CD8-positive, alpha-beta memory T cell (primary cell): ENCODE results near the gene ZNF329. TPM values are rescaled to one million over a fixed set of nuclear protein-coding genes. Genes with fewer than 3 reads are reported as not detected.
A peak's percentile ranks its signal among the peaks of the same experiment; 100 is the strongest.

Experiments used
- CTCF ChIA-PET: fragments of 350-600 bp; sonication (Branson Sonifier 250); formaldehyde crosslinking; loops from one replicate; lab custom pipeline; 2021; ENCODE audit warnings: antibody characterized with exemption; lab: Charles Lee
- POLR2A ChIA-PET: fragments of 350-600 bp; sonication (Branson Sonifier 250); formaldehyde crosslinking; loops from one replicate; lab custom pipeline; 2021; ENCODE audit warnings: antibody characterized with exemption; lab: Charles Lee
- DNase-seq, 5 donors: peaks; one replicate each; pipeline versions ENCODE4 v3.0.0 to v3.0.0-alpha.2; 2020 to 2022; ENCODE audit warnings: mixed read lengths in 1 of 5
- H3K27ac ChIP-seq: one replicate; pipeline ENCODE4 v1.7.0; 2013; ENCODE audit warnings: low read depth, mild to moderate bottlenecking, low read length, moderate library complexity
- H3K27me3 ChIP-seq: 2 replicates; pipeline ENCODE4 v1.7.0; 2013; ENCODE audit warnings: low read length, mild to moderate bottlenecking; ENCODE audit not compliant: insufficient read depth, poor library complexity, severe bottlenecking
- H3K36me3 ChIP-seq: 2 replicates; pipeline ENCODE4 v1.7.0; 2013; ENCODE audit warnings: mild to moderate bottlenecking, low read length, moderate library complexity; ENCODE audit not compliant: insufficient read depth
- H3K4me1 ChIP-seq: 2 replicates; pipeline ENCODE4 v1.7.0; 2013; ENCODE audit warnings: mild to moderate bottlenecking, low read length, moderate library complexity; ENCODE audit not compliant: insufficient read depth
- H3K4me3 ChIP-seq: 2 replicates; pipeline ENCODE4 v1.7.0; 2013; ENCODE audit warnings: mild to moderate bottlenecking, low read length
- H3K9me3 ChIP-seq: 2 replicates; pipeline ENCODE4 v1.7.0; 2013; ENCODE audit warnings: mild to moderate bottlenecking, low read length
- H3K27ac Mint-ChIP-seq, 8 donors: one replicate each; pipeline ENCODE4 v1.8.0; 2020 to 2021; ENCODE audit warnings: mixed read lengths in 8 of 8, mild to moderate bottlenecking in 6 of 8, inconsistent platforms in 3 of 8, moderate library complexity in 3 of 8
- H3K27me3 Mint-ChIP-seq, 2 donors: one replicate each; pipeline ENCODE4 v1.8.0; 2020 to 2021; ENCODE audit warnings: mixed read lengths in 2 of 2, mild to moderate bottlenecking in 1 of 2, moderate library complexity in 1 of 2
- H3K36me3 Mint-ChIP-seq, 3 donors: one replicate each; pipeline ENCODE4 v1.8.0; 2020 to 2021; ENCODE audit warnings: mixed read lengths in 3 of 3, inconsistent platforms in 1 of 3, mild to moderate bottlenecking in 1 of 3
- H3K4me1 Mint-ChIP-seq, 3 donors: one replicate each; pipeline ENCODE4 v1.8.0; 2020 to 2021; ENCODE audit warnings: mixed read lengths in 3 of 3, inconsistent platforms in 1 of 3, mild to moderate bottlenecking in 1 of 3
- H3K4me3 Mint-ChIP-seq, 7 donors: one replicate each; pipeline ENCODE4 v1.8.0; 2020 to 2021; ENCODE audit warnings: mixed read lengths in 7 of 7, mild to moderate bottlenecking in 6 of 7, moderate library complexity in 4 of 7, inconsistent platforms in 2 of 7
- H3K9me3 Mint-ChIP-seq, 5 donors: one replicate each; pipeline ENCODE4 v1.8.0; 2020 to 2022; ENCODE audit warnings: mixed read lengths in 5 of 5, mild to moderate bottlenecking in 3 of 5, moderate library complexity in 2 of 5, inconsistent platforms in 1 of 5
- polyA plus RNA-seq: library from polyadenylated mRNA; unstranded; fragments of 300-500 nt; fragmentation: Illumina TruSeq; gene quantifications from one replicate; pipeline ENCODE4 v1.2.3, GENCODE V29; 2021
- total RNA-seq, 2 experiments: library from RNA; stranded (reverse); gene quantifications; one replicate each; pipeline ENCODE4 v1.2.3, GENCODE V29; 2021

Gene ZNF329
- total and polyA plus RNA-seq, 3 experiments from 2014 or later, result 8.7 to 10.3 (median 9.1) TPM

DNA sequence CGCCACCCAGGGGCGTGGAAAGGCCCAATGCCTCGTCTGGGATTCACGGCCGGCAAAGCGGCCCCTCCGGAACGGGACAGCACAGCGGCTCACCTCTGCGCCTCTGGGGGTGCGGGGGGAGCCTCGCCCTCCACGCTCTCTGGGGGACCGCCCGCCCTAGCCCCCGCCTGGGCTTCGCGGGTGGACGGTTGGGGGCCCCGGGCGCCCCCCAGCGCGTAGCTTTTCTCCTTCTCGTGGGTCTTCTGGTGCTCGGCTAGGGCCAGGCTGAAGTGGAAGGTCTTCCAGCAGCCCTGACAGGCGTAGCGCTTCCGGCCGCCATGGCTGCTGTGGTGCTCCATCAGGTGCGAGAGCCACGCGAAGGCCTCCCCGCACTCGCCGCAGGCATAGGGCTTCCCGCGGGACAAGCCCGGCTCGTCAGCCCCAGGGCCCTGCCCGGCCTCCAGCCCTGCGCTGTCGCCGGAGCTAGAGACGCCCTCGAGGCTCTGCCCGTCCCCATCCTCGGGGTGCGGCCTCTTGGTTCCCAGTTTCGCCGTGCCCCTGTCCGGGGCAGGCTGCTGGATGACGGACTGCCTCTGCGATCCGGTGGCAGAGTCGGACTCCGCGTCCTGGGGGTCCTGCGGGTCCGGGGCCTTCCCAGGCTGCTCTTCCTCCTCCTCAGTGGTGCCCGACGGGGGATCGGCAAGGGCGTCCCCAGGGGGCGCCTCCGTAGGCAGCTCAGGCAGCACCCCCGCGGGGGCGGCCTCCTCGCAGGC is 65.8 kb downstream of the ZNF329 start:
- no peak for DNase-seq
- Histone ChIP-seq H3K36me3 (no peaks in the 10 kb centered on the region), H3K4me1 (no peaks in the 10 kb centered on the region), H3K9me3 (peaks cover 20% of the 10 kb centered on the region), H3K4me3 (no peak overlapping the region), H3K27me3 (no peaks in the 10 kb centered on the region), H3K27ac (no peak overlapping the region)
- Mint-ChIP-seq H3K4me1 (no peaks in the 10 kb centered on the region), H3K27me3 (no peaks in the 10 kb centered on the region), H3K36me3 (peaks cover 0 to 28% (median 28%) of the 10 kb centered on the region in 3 donors), H3K4me3 (no peak overlapping the region), H3K9me3 (peaks cover 17 to 51% (median 45%) of the 10 kb centered on the region in 5 donors), H3K27ac (no peak overlapping the region)
- CTCF ChIA-PET, result no interaction called here
- POLR2A ChIA-PET, result no interaction called here

- Mint-ChIP-seq H3K4me1 (no peaks in the 10 kb centered on the region), H3K36me3 (peaks cover 0 to 28% (median 27%) of the 10 kb centered on the region in 3 donors), H3K27me3 (no peaks in the 10 kb centered on the region), H3K27ac (no peak overlapping the region), H3K4me3 (no peak overlapping the region), H3K9me3 (peaks cover 17 to 59% (median 47%) of the 10 kb centered on the region in 5 donors)
- no peak for DNase-seq
- Histone ChIP-seq H3K27me3 (no peaks in the 10 kb centered on the region), H3K9me3 (peaks cover 20% of the 10 kb centered on the region), H3K27ac (no peak overlapping the region), H3K4me1 (no peaks in the 10 kb centered on the region), H3K36me3 (no peaks in the 10 kb centered on the region), H3K4me3 (no peak overlapping the region)
- ChIA-PET POLR2A (no interaction called here), CTCF (no interaction called here)
Measured at GRCh38 chr19:58083021-58083420, 67.6 kb downstream of the ZNF329 start.

DNA sequence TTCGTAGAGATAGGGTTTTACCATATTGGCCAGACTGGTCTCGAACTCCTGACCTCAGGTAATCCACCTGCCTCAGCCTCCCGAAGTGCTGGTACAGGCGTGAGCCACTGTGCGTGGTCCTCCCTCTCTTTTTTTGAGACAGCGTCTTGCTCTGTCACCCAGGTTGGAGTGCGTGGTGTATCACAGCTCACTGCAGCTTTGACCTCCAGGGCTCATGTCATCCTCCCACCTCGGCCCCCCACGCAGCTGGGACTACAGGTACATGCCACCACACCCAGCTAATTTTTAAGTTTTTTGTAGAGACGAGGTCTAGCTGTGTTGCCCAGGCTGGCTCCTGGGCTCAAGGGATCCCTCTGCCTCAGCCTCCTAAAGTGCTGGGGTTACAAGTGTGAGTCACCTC is 70.8 kb downstream of the ZNF329 start:
- Mint-ChIP-seq H3K27ac (peak overlapping the region in 1 of 8 donors; percentile 55), H3K4me3 (no peak overlapping the region), H3K36me3 (peaks cover 0 to 24% (median 18%) of the 10 kb centered on the region in 3 donors), H3K9me3 (peaks cover 26 to 79% (median 63%) of the 10 kb centered on the region in 5 donors), H3K4me1 (no peaks in the 10 kb centered on the region), H3K27me3 (no peaks in the 10 kb centered on the region)
- Histone ChIP-seq H3K4me1 (no peaks in the 10 kb centered on the region), H3K27me3 (no peaks in the 10 kb centered on the region), H3K27ac (no peak overlapping the region), H3K36me3 (no peaks in the 10 kb centered on the region), H3K4me3 (no peak overlapping the region), H3K9me3 (peaks cover 20% of the 10 kb centered on the region)
- POLR2A ChIA-PET, result no interaction called here
- CTCF ChIA-PET, result no interaction called here
- DNase-seq, result no peak

Other genes with a start within 250 kb of the ZNF329 start
- 10 to 100 TPM; 15.8 to 16.8 TPM for gene ZNF417, start 234.2 kb downstream of the ZNF329 start, total RNA-seq
- gene ZNF417, start 234.2 kb downstream of the ZNF329 start, polyA plus RNA-seq, result 4.4 TPM
- gene ZNF418, start 215.4 kb downstream of the ZNF329 start, total RNA-seq, result 1 to 10 TPM; 5.1 to 6.7 TPM
- 3.3 TPM for gene ZNF418, start 215.4 kb downstream of the ZNF329 start, polyA plus RNA-seq
- gene ZNF256, start 203.1 kb downstream of the ZNF329 start, total RNA-seq, result 1 to 10 TPM; 7.2 to 8.8 TPM
- 4.5 TPM for gene ZNF256, start 203.1 kb downstream of the ZNF329 start, polyA plus RNA-seq
- under 1 TPM in 1 of 2 experiments, not detected in 1; 0.33 TPM for gene C19orf18, start 176.3 kb downstream of the ZNF329 start, total RNA-seq
- gene C19orf18, start 176.3 kb downstream of the ZNF329 start, polyA plus RNA-seq, result 0.41 TPM
- gene ZNF606, start 148.0 kb downstream of the ZNF329 start, total RNA-seq, result 1 to 10 TPM; 8.2 to 8.7 TPM
- gene ZNF606, start 148.0 kb downstream of the ZNF329 start, polyA plus RNA-seq, result 3.9 TPM
- not detected for gene ZSCAN1, start 116.8 kb downstream of the ZNF329 start, total RNA-seq
- not detected for gene ZSCAN1, start 116.8 kb downstream of the ZNF329 start, polyA plus RNA-seq
- 1 to 10 TPM; 1.0 to 1.4 TPM for gene ZNF135, start 91.5 kb downstream of the ZNF329 start, total RNA-seq
- gene ZNF135, start 91.5 kb downstream of the ZNF329 start, polyA plus RNA-seq, result 1.4 TPM
- gene ZSCAN18, start 52.6 kb downstream of the ZNF329 start, total RNA-seq, result 10 to 100 TPM; 22.4 to 24.0 TPM
- gene ZSCAN18, start 52.6 kb downstream of the ZNF329 start, polyA plus RNA-seq, result 21.4 TPM
- gene ZNF274, start 32.3 kb upstream of the ZNF329 start, total RNA-seq, result 10 to 100 TPM; 23.4 to 25.9 TPM
- gene ZNF274, start 32.3 kb upstream of the ZNF329 start, polyA plus RNA-seq, result 32.0 TPM
- gene ZNF544, start 78.1 kb upstream of the ZNF329 start, total RNA-seq, result 10 to 100 TPM; 51.8 to 56.8 TPM
- gene ZNF544, start 78.1 kb upstream of the ZNF329 start, polyA plus RNA-seq, result 29.2 TPM
- gene ZNF8, start 128.2 kb upstream of the ZNF329 start, total RNA-seq, result 1 to 10 TPM; 4.4 to 4.5 TPM
- gene ZNF8, start 128.2 kb upstream of the ZNF329 start, polyA plus RNA-seq, result 1.0 TPM
- gene ERVK3-1, start 154.6 kb upstream of the ZNF329 start, total RNA-seq, result 100 to 1,000 TPM; 100 to 102 TPM
- 84.6 TPM for gene ERVK3-1, start 154.6 kb upstream of the ZNF329 start, polyA plus RNA-seq
- 1 to 10 TPM; 5.3 to 5.7 TPM for gene ZSCAN22, start 176.2 kb upstream of the ZNF329 start, total RNA-seq
- 2.7 TPM for gene ZSCAN22, start 176.2 kb upstream of the ZNF329 start, polyA plus RNA-seq
- 10 to 100 TPM; 16.8 to 18.1 TPM for gene A1BG, start 202.7 kb upstream of the ZNF329 start, total RNA-seq
- 70.8 TPM for gene A1BG, start 202.7 kb upstream of the ZNF329 start, polyA plus RNA-seq
- 1 to 10 TPM; 1.7 TPM for gene ZNF497, start 212.0 kb upstream of the ZNF329 start, total RNA-seq
- gene ZNF497, start 212.0 kb upstream of the ZNF329 start, polyA plus RNA-seq, result 1.0 TPM
- gene ZNF837, start 230.2 kb upstream of the ZNF329 start, total RNA-seq, result 1 to 10 TPM; 1.8 to 2.3 TPM
- 4.6 TPM for gene ZNF837, start 230.2 kb upstream of the ZNF329 start, polyA plus RNA-seq
- 1,000 to 10,000 TPM; 1,588 to 1,639 TPM for gene RPS5, start 236.5 kb upstream of the ZNF329 start, total RNA-seq
- gene RPS5, start 236.5 kb upstream of the ZNF329 start, polyA plus RNA-seq, result 1,069 TPM
- gene RNF225, start 244.9 kb upstream of the ZNF329 start, total RNA-seq, result under 1 TPM; 0.28 to 0.78 TPM
- gene RNF225, start 244.9 kb upstream of the ZNF329 start, polyA plus RNA-seq, result not detected